GM15510 (cell line): Measurements from ENCODE around the gene CDC73.

Experiments
- POLR2A ChIP-seq: IDR thresholded peaks from 3 replicates; pipeline ENCODE4 v1.6.1; 2011; ENCODE audit warnings: borderline replicate concordance; ENCODE audit not compliant: insufficient read length; ENCODE audit errors: extremely low read depth

CDC73 gene

GRCh38 chr1:193131266-193131860 is 9.5 kb downstream of the CDC73 start:
- TF ChIP-seq POLR2A, result no peak

- no peak for TF ChIP-seq POLR2A
These were observed 18.4 kb downstream of the CDC73 start for GRCh38 chr1:193140254-193140653.

DNA sequence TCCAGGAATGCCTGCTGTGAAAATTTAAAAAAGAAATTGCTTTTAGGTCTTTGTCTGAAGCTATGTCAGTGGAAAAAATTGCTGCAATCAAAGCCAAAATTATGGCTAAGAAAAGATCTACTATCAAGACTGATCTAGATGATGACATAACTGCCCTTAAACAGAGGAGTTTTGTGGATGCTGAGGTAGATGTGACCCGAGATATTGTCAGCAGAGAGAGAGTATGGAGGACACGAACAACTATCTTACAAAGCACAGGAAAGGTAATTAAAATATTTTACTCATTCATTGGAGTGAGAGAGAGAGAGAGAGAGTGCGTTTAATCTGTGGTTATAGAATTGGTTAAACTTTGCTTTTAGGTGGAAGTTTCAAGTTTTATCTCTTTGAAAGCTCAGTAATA is 20.0 kb downstream of the CDC73 start:
- no peak for TF ChIP-seq POLR2A

GRCh38 chr1:193142409-193142808 is 20.6 kb downstream of the CDC73 start:
- no peak for TF ChIP-seq POLR2A

DNA sequence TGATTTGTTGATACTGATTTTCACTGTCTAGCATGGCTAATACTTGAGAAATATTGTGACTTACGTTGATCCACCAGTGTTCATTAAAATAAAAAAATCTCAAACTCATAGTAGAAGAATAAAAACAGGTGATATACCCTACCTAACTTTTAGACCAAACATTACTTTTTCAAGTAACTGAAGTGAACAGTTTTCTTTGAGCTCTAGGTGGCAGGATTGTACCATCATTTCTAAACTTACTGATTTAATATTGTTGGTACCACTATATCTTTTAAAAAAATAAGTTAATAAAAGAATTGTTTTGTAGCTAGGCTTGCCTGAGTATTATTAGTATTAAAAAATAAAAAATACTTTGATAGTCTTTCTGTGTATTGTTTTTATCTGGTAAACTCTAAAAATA is 21.5 kb downstream of the CDC73 start:
- no peak for TF ChIP-seq POLR2A

DNA sequence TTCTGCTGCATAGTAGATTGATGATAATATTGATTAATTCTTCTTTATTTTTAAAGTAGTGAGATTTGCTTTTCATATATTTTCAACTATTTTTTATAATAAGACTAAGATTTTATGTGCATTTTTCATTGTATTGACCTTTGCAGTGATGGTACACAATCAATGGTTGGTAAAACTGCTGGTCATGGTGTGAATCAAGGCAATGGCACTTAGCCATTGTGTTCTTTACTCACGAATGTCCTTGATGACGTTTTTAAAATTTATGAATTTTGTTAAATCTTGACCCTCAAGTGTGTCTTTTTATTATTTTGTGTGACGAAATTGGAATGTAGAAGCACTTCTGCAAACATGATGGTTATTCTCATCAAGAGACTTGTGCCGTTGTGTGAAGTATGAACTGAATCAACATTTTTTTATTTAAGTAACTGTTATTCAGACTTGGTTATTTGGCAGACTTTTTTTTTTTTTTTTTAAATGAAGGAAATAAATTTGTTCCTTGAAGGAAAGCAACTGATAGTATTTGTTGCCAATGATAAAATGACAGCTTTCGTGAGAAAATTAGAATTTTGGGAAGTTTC is 22.6 kb downstream of the CDC73 start:
- no peak for TF ChIP-seq POLR2A

DNA sequence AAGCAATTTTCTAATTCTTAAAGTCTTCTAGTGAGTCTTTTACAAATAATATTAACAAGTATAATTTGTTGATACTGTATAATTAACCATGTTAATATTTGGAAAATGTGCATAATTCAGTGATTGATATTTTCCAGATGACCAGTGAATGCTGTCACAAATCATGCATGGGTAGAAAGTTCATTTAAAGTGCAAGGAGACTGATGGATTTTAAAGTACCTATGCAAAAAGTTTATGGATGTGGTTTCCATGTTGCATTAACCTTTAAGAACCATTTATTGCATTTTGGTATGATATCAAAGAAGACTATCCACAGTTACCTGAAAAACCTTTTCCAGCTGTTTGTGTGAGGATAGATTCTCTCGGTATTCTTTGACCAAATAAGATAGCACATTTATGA is 23.2 kb downstream of the CDC73 start:
- no peak for TF ChIP-seq POLR2A

GRCh38 chr1:193156117-193156821 is 34.4 kb downstream of the CDC73 start:
- no peak for TF ChIP-seq POLR2A

DNA sequence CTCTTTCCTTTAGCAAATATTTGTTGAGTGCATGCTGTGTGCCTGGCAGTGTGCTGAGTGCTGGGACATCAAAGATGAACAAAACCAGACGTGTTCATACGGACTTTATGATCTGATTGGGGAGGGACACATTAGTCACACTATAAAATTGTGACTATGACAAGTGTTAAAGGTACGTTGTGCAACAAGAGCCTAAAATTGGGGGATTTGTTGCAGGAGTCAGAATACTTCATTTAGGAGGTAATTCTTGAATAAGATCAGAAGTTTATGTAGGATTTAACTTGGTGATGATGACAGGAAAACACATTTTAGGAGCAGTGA is 35.0 kb downstream of the CDC73 start:
- no peak for TF ChIP-seq POLR2A

GRCh38 chr1:193157360-193157759 is 35.5 kb downstream of the CDC73 start:
- TF ChIP-seq POLR2A, result no peak

DNA sequence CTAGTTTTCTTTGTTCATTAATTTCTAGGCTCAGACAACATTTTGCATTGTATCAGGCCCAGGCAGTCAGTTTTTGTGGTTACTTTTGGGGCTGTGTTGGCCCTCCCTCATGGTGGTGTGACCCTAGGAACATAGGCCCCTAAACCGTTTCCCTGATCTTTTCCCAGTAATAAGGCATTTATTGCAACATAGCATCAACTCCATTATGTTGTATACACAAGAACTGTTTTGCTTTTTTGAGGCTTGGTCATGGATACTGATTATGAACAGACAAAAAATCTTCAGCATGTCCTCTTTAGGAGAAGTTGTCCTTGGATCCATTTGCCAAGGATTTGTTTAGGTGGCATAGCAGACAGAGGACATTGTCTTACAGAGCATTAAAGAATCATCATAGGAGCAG is 54.3 kb downstream of the CDC73 start:
- TF ChIP-seq POLR2A, result no peak

DNA sequence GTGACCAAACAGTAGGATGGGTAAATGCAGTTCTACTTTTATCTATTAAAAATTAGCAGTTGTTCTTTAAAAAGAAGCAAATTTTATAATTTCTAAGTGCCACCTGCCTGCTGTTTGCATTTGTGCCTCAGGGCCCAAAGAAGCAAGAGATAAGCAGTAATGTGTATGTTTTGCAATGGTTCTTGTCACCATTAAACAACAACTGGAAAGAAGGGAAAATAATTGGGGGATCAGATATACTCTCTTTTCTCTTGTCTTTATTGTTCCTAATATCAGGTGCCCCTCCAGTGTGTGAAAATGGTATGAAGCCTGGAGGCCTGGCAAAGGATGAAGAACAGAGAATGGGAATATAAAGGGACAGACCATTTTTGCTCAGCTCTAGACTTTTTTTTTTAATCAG is 55.0 kb downstream of the CDC73 start:
- no peak for TF ChIP-seq POLR2A

DNA sequence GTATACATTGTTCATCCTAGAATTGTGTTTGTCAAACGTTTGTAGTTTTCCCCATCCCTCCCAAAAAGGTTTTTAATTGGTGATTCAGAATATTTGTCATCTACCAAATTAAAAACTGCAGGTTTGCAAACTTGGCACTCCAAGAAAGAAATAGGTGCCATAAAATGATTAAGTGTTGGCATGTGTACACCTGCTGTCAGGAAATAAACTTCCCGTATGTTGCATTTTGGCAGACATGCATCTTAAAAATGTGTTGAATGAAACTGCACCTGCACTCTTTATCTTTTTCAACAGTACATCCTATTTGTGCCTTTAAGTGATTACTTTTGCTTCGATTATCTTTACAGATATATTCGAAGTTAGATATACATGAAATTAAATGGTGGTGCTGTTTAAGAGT is 57.3 kb downstream of the CDC73 start:
- TF ChIP-seq POLR2A, result no peak

GRCh38 chr1:193181536-193181935 is 59.7 kb downstream of the CDC73 start:
- TF ChIP-seq POLR2A, result no peak

DNA sequence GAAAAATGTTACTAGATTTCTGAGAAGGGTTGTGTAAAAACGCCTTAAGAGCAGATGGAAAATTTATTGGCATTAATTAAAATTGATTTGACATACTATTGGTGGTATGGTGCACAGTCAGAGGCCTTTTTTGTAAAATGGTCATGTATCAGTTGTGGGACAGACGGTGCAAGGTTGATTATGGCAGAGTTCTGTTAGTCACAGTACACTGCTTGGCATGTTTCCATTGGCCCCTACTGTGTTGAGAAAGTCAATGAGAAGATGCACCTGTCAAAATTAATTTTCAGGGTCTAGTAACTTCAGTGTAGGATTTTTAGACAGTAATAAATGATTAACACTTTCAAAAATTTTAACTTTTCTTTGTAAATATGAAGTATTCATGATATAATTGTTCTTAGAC is 60.2 kb downstream of the CDC73 start:
- TF ChIP-seq POLR2A, result no peak

GRCh38 chr1:193183019-193183627 is 61.3 kb downstream of the CDC73 start:
- no peak for TF ChIP-seq POLR2A
